Glutamatergic neuron (in vitro differentiated cells): Measurements from ENCODE around the gene PLEKHM1. TPM values are rescaled to one million over a fixed set of nuclear protein-coding genes. Genes with fewer than 3 reads are reported as not detected.

Source experiments
- DNase-seq: peaks from one replicate; pipeline ENCODE4 v3.0.0; 2022
- H3K27ac Mint-ChIP-seq: one replicate; pipeline ENCODE4 v1.8.0; 2020; ENCODE audit warnings: mild to moderate bottlenecking, mixed read lengths, inconsistent platforms; ENCODE audit not compliant: unreplicated experiment
- H3K27me3 Mint-ChIP-seq: one replicate; pipeline ENCODE4 v1.8.0; 2020; ENCODE audit warnings: mild to moderate bottlenecking, moderate library complexity, mixed read lengths, inconsistent platforms; ENCODE audit not compliant: unreplicated experiment
- H3K36me3 Mint-ChIP-seq: one replicate; pipeline ENCODE4 v1.8.0; 2020; ENCODE audit warnings: mild to moderate bottlenecking, mixed read lengths, inconsistent platforms; ENCODE audit not compliant: unreplicated experiment
- H3K4me1 Mint-ChIP-seq: one replicate; pipeline ENCODE4 v1.8.0; 2020; ENCODE audit warnings: mild to moderate bottlenecking, low read depth, mixed read lengths, inconsistent platforms; ENCODE audit not compliant: unreplicated experiment
- H3K4me3 Mint-ChIP-seq: one replicate; pipeline ENCODE4 v1.8.0; 2020; ENCODE audit warnings: mild to moderate bottlenecking, mixed read lengths, inconsistent platforms; ENCODE audit not compliant: unreplicated experiment
- H3K9me3 Mint-ChIP-seq: one replicate; pipeline ENCODE4 v1.8.0; 2020; ENCODE audit warnings: mild to moderate bottlenecking, moderate library complexity, mixed read lengths, inconsistent platforms; ENCODE audit not compliant: unreplicated experiment
- total RNA-seq: library from RNA; stranded (reverse); fragmentation: NEBNext Ultra II Directional; extraction: Animal tissue kit (Norgen Biotek cat#: 25700); gene quantifications from one replicate; pipeline ENCODE4 v1.2.1, GENCODE V29; 2021; ENCODE audit not compliant: unreplicated experiment
- TF ChIP-seq, protein P1 (sequence below): fragments of 200-600 bp; sonication (generic); IDR thresholded peaks from one replicate; pipeline ENCODE4 v1.5.0; 2021; ENCODE audit not compliant: partially characterized antibody, unreplicated experiment

PLEKHM1 gene
- total RNA-seq, 1 donor from 2014 or later, result 59.5 TPM

DNA sequence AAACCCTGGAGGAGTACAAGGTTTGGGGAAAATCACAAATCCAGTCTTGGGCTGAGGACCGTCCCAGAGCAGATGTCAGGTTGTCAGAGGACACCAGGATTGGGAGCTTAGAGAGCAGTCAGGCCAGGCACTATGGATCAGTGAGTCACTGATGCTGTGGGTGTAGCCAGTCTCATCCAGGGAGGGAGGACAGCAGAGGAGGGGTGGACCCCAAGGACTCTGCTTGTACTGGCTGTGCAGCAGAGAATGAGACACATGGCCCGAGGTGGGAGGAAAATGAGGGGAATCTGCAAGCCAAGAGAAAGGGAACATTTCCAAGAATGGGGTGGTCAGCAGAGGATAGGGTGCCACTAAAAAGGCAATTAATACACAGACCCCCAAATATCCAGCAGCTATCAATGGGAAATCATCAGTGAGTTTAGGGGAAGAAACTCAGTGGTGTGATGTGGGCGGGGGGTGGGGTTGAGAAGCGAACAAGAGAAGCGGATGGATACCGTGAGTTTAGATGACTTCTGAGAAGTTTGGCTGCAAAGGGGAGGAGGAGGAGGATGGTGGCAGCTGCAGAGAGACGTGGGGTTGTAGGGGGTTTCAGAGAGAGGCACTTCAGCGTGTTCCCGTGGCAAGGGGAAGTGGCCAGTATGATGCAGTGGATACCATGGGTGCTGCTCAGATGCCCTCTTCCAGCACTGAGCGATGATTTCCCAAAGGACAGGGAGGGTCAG, 101.8 kb downstream of the PLEKHM1 start:
- no peak overlapping the region for H3K27ac Mint-ChIP-seq
- H3K4me3 Mint-ChIP-seq, result no peak overlapping the region
- TF ChIP-seq, protein P1, sequence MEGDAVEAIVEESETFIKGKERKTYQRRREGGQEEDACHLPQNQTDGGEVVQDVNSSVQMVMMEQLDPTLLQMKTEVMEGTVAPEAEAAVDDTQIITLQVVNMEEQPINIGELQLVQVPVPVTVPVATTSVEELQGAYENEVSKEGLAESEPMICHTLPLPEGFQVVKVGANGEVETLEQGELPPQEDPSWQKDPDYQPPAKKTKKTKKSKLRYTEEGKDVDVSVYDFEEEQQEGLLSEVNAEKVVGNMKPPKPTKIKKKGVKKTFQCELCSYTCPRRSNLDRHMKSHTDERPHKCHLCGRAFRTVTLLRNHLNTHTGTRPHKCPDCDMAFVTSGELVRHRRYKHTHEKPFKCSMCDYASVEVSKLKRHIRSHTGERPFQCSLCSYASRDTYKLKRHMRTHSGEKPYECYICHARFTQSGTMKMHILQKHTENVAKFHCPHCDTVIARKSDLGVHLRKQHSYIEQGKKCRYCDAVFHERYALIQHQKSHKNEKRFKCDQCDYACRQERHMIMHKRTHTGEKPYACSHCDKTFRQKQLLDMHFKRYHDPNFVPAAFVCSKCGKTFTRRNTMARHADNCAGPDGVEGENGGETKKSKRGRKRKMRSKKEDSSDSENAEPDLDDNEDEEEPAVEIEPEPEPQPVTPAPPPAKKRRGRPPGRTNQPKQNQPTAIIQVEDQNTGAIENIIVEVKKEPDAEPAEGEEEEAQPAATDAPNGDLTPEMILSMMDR, result no peak
- H3K4me1 Mint-ChIP-seq, result no peaks in the 10 kb centered on the region
- peaks cover 10% of the 10 kb centered on the region for H3K27me3 Mint-ChIP-seq
- DNase-seq, result no peak
- H3K36me3 Mint-ChIP-seq, result peaks cover 4% of the 10 kb centered on the region
- peaks cover 3% of the 10 kb centered on the region for H3K9me3 Mint-ChIP-seq

DNA sequence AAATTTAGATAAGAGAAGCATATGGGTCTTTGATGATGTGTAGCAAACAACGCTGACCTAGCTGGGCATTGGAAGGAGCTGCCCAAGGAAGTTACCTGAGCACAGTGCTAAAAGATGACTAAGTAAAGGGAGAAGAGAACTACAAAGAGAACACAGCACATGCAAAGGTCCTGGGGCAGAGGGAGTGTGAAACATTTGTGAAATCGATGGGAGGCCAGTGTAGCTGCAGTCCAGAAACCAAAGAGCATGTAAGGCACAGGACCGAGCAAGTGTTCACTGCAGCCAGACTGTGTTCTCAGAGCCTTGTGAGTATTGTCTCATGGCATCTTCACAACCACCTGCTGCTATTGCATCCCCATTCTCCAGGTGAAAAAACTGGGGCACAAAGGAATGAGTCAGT, 102.8 kb downstream of the PLEKHM1 start:
- H3K4me3 Mint-ChIP-seq, result no peak overlapping the region
- TF ChIP-seq, protein P1, result no peak
- H3K36me3 Mint-ChIP-seq, result peaks cover 4% of the 10 kb centered on the region
- no peak for DNase-seq
- peak overlapping the region; percentile 60 for H3K27ac Mint-ChIP-seq
- H3K9me3 Mint-ChIP-seq, result peaks cover 3% of the 10 kb centered on the region
- no peaks in the 10 kb centered on the region for H3K4me1 Mint-ChIP-seq
- peaks cover 10% of the 10 kb centered on the region for H3K27me3 Mint-ChIP-seq

DNA sequence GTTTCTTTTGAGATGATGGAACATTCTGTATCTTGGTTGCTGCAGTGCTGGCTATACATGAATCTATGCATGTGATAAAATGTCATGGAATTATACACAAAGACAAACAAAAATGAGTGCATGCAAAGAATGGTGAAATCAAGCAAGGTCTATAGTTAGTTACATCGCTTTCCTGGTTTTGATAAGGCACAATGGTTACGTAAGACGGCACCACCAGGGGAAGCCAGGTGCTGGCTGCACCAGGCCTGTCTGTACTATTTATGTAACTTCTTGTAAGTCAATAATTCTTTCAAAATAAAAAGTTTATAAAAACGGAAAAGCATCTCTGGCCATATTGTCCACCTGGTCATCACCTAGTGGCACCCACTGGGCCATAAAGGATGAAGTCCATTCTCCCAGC, 104.3 kb downstream of the PLEKHM1 start:
- Mint-ChIP-seq H3K27ac (no peak overlapping the region), H3K4me3 (no peak overlapping the region), H3K27me3 (peaks cover 10% of the 10 kb centered on the region), H3K9me3 (peaks cover 2% of the 10 kb centered on the region), H3K4me1 (no peaks in the 10 kb centered on the region), H3K36me3 (peaks cover 4% of the 10 kb centered on the region)
- no peak for DNase-seq
- TF ChIP-seq, protein P1, result no peak

Other genes with a start within 250 kb of the PLEKHM1 start
- not detected for gene SPATA32, start 228.6 kb downstream of the PLEKHM1 start, total RNA-seq
- gene MAP3K14, start 173.7 kb downstream of the PLEKHM1 start, total RNA-seq, result 5.7 TPM
- 3.5 TPM for gene ARHGAP27, start 57.9 kb downstream of the PLEKHM1 start, total RNA-seq